ENCODE data around the gene OCEL1.

OCEL1 gene

GRCh38 chr19:17244618-17245534 is 18.9 kb downstream of the OCEL1 start:
- Histone ChIP-seq H3K27ac (ENCODE audit: low read length) (no peak overlapping the region), H3K27me3 (ENCODE audit: insufficient read depth, low read length) (no peaks in the 10 kb centered on the region), H3K4me1 (ENCODE audit: insufficient read depth, low read length) (peaks cover 23% of the 10 kb centered on the region; the same call in 1 of the 2 replicates), H3K9me3 (ENCODE audit: insufficient read depth, low read depth, low read length) (no peaks in the 10 kb centered on the region), H3K4me3 (ENCODE audit: low read length) (peak overlapping the region; percentile 91), H3K36me3 (ENCODE audit: insufficient read depth, low read depth, low read length) (peaks cover 16% of the 10 kb centered on the region), H3K9ac (ENCODE audit: low read depth, low read length) (peak overlapping the region; percentile 82; the same call in 1 of the 2 replicates)

GRCh38 chr19:17245535-17245984 is 19.5 kb downstream of the OCEL1 start, which contains the start of gene NR2F6:
TSS of gene NR2F6 (minus strand) at chr19:17245919. CDS start at chr19:17245220, 699 bp downstream.
- Histone ChIP-seq H3K27ac (ENCODE audit: low read length) (peak within 1 kb of the TSS; percentile 92), H3K27me3 (ENCODE audit: insufficient read depth, low read length) (no peaks in the 10 kb centered on the region), H3K9ac (ENCODE audit: low read depth, low read length) (peak within 1 kb of the TSS; percentile 88), H3K4me3 (ENCODE audit: low read length) (peak within 1 kb of the TSS; percentile 91), H3K9me3 (ENCODE audit: insufficient read depth, low read depth, low read length) (no peaks in the 10 kb centered on the region), H3K36me3 (ENCODE audit: insufficient read depth, low read depth, low read length) (peaks cover 9% of the 10 kb centered on the region), H3K4me1 (ENCODE audit: insufficient read depth, low read length) (peaks cover 23% of the 10 kb centered on the region; the same call in 1 of the 2 replicates)

GRCh38 chr19:17246681-17247425 is 20.8 kb downstream of the OCEL1 start:
- H3K4me1 ChIP-seq (ENCODE audit: insufficient read depth, low read length) = peaks cover 23% of the 10 kb centered on the region; the same call in 1 of the 2 replicates

GRCh38 chr19:17248011-17248776 is 22.2 kb downstream of the OCEL1 start:
- peak overlapping the region; percentile 64; the same call in 1 of the 2 replicates for H3K9ac ChIP-seq (ENCODE audit: low read depth, low read length)
- H3K36me3 ChIP-seq (ENCODE audit: insufficient read depth, low read depth, low read length) = no peaks in the 10 kb centered on the region
- peak overlapping the region; percentile 36; the same call in 1 of the 2 replicates for H3K4me3 ChIP-seq (ENCODE audit: low read length)
- peak overlapping the region; percentile 62 for H3K27ac ChIP-seq (ENCODE audit: low read length)
- H3K27me3 ChIP-seq (ENCODE audit: insufficient read depth, low read length) = no peaks in the 10 kb centered on the region
- no peaks in the 10 kb centered on the region for H3K9me3 ChIP-seq (ENCODE audit: insufficient read depth, low read depth, low read length)
- peaks cover 20% of the 10 kb centered on the region; the same call in 1 of the 2 replicates for H3K4me1 ChIP-seq (ENCODE audit: insufficient read depth, low read length)

More at GRCh38 chr19:17246681-17247425, 20.8 kb downstream of the OCEL1 start:
- H3K9me3 ChIP-seq (ENCODE audit: insufficient read depth, low read depth, low read length) = no peaks in the 10 kb centered on the region
- H3K36me3 ChIP-seq (ENCODE audit: insufficient read depth, low read depth, low read length) = no peaks in the 10 kb centered on the region
- no peaks in the 10 kb centered on the region for H3K27me3 ChIP-seq (ENCODE audit: insufficient read depth, low read length)
- peak overlapping the region; percentile 92 for H3K27ac ChIP-seq (ENCODE audit: low read length)
- H3K4me3 ChIP-seq (ENCODE audit: low read length) = peak overlapping the region; percentile 72; the same call in 1 of the 2 replicates
- peak overlapping the region; percentile 88; the same call in 1 of the 2 replicates for H3K9ac ChIP-seq (ENCODE audit: low read depth, low read length)

- Histone ChIP-seq H3K9ac (ENCODE audit: low read depth, low read length) (no peak overlapping the region), H3K27me3 (ENCODE audit: insufficient read depth, low read length) (no peaks in the 10 kb centered on the region), H3K9me3 (ENCODE audit: insufficient read depth, low read depth, low read length) (no peaks in the 10 kb centered on the region), H3K4me3 (ENCODE audit: low read length) (no peak overlapping the region), H3K27ac (ENCODE audit: low read length) (no peak overlapping the region), H3K36me3 (ENCODE audit: insufficient read depth, low read depth, low read length) (0 out of 2 replicates have a peak, but pooled peaks cover 4% of the 10 kb centered on the region), H3K4me1 (ENCODE audit: insufficient read depth, low read length) (peaks cover 20% of the 10 kb centered on the region; the same call in 1 of the 2 replicates)
Observed at GRCh38 chr19:17249887-17250548, 24.0 kb downstream of the OCEL1 start.

GRCh38 chr19:17254636-17255035 is 28.6 kb downstream of the OCEL1 start:
- Histone ChIP-seq H3K27me3 (ENCODE audit: insufficient read depth, low read length) (no peaks in the 10 kb centered on the region), H3K9me3 (ENCODE audit: insufficient read depth, low read depth, low read length) (no peaks in the 10 kb centered on the region), H3K36me3 (ENCODE audit: insufficient read depth, low read depth, low read length) (peaks cover 10% of the 10 kb centered on the region; the same call in 1 of the 2 replicates), H3K9ac (ENCODE audit: low read depth, low read length) (no peak overlapping the region), H3K27ac (ENCODE audit: low read length) (no peak overlapping the region), H3K4me1 (ENCODE audit: insufficient read depth, low read length) (no peaks in the 10 kb centered on the region), H3K4me3 (ENCODE audit: low read length) (no peak overlapping the region)

GRCh38 chr19:17255150-17255621 is 29.2 kb downstream of the OCEL1 start:
- H3K4me3 ChIP-seq (ENCODE audit: low read length) = no peak overlapping the region

GRCh38 chr19:17256130-17256529 is 30.1 kb downstream of the OCEL1 start:
- no peak overlapping the region for H3K4me3 ChIP-seq (ENCODE audit: low read length)
- H3K9me3 ChIP-seq (ENCODE audit: insufficient read depth, low read depth, low read length) = no peaks in the 10 kb centered on the region
- H3K27ac ChIP-seq (ENCODE audit: low read length) = no peak overlapping the region
- H3K27me3 ChIP-seq (ENCODE audit: insufficient read depth, low read length) = no peaks in the 10 kb centered on the region
- H3K36me3 ChIP-seq (ENCODE audit: insufficient read depth, low read depth, low read length) = peaks cover 10% of the 10 kb centered on the region; the same call in 1 of the 2 replicates
- H3K4me1 ChIP-seq (ENCODE audit: insufficient read depth, low read length) = no peaks in the 10 kb centered on the region
- no peak overlapping the region for H3K9ac ChIP-seq (ENCODE audit: low read depth, low read length)

More at GRCh38 chr19:17255150-17255621, 29.2 kb downstream of the OCEL1 start:
- Histone ChIP-seq H3K4me1 (ENCODE audit: insufficient read depth, low read length) (no peaks in the 10 kb centered on the region), H3K9me3 (ENCODE audit: insufficient read depth, low read depth, low read length) (no peaks in the 10 kb centered on the region), H3K36me3 (ENCODE audit: insufficient read depth, low read depth, low read length) (peaks cover 10% of the 10 kb centered on the region; the same call in 1 of the 2 replicates), H3K27me3 (ENCODE audit: insufficient read depth, low read length) (no peaks in the 10 kb centered on the region), H3K27ac (ENCODE audit: low read length) (no peak overlapping the region), H3K9ac (ENCODE audit: low read depth, low read length) (no peak overlapping the region)

GRCh38 chr19:17259118-17259780 is 33.2 kb downstream of the OCEL1 start:
- Histone ChIP-seq H3K27ac (ENCODE audit: low read length) (no peak overlapping the region), H3K9me3 (ENCODE audit: insufficient read depth, low read depth, low read length) (no peaks in the 10 kb centered on the region), H3K4me1 (ENCODE audit: insufficient read depth, low read length) (peaks cover 2% of the 10 kb centered on the region; the same call in 1 of the 2 replicates), H3K27me3 (ENCODE audit: insufficient read depth, low read length) (no peaks in the 10 kb centered on the region), H3K4me3 (ENCODE audit: low read length) (no peak overlapping the region), H3K36me3 (ENCODE audit: insufficient read depth, low read depth, low read length) (peaks cover 10% of the 10 kb centered on the region; the same call in 1 of the 2 replicates), H3K9ac (ENCODE audit: low read depth, low read length) (no peak overlapping the region)

GRCh38 chr19:17259934-17260333 is 33.9 kb downstream of the OCEL1 start:
- Histone ChIP-seq H3K36me3 (ENCODE audit: insufficient read depth, low read depth, low read length) (peaks cover 6% of the 10 kb centered on the region; the same call in 1 of the 2 replicates), H3K27me3 (ENCODE audit: insufficient read depth, low read length) (no peaks in the 10 kb centered on the region), H3K9ac (ENCODE audit: low read depth, low read length) (no peak overlapping the region), H3K9me3 (ENCODE audit: insufficient read depth, low read depth, low read length) (no peaks in the 10 kb centered on the region), H3K27ac (ENCODE audit: low read length) (no peak overlapping the region), H3K4me1 (ENCODE audit: insufficient read depth, low read length) (peaks cover 4% of the 10 kb centered on the region; the same call in 1 of the 2 replicates), H3K4me3 (ENCODE audit: low read length) (no peak overlapping the region)

Data from iPS-20b (cell line).